GM23248 (cell line): ENCODE results near the gene SLITRK2. TPM values are rescaled to one million over a fixed set of nuclear protein-coding genes. Genes with fewer than 3 reads are reported as not detected.

Source experiments
- DNase-seq: peaks from one replicate; pipeline ENCODE4 v3.0.0-alpha.2; 2015
- H2AFZ ChIP-seq: fragments of 200-600 bp; sonication (generic); 2 replicates; pipeline ENCODE4 v1.6.1; 2016; ENCODE audit warnings: antibody characterized with exemption
- H3F3A ChIP-seq: fragments of 200-600 bp; sonication (generic); 2 replicates; pipeline ENCODE4 v1.6.1; 2016; ENCODE audit warnings: mild to moderate bottlenecking, antibody characterized with exemption, mixed run types; ENCODE audit not compliant: insufficient read depth
- H3K27ac ChIP-seq: fragments of 200-600 bp; sonication (generic); 2 replicates; pipeline ENCODE4 v1.5.1; 2016; ENCODE audit warnings: mild to moderate bottlenecking
- H3K27me3 ChIP-seq: fragments of 200-600 bp; sonication (generic); replicated peaks from 2 replicates; pipeline ENCODE4 v1.6.1; 2016; ENCODE audit warnings: mild to moderate bottlenecking; ENCODE audit not compliant: insufficient read depth
- H3K36me3 ChIP-seq: fragments of 200-600 bp; sonication (generic); 2 replicates; pipeline ENCODE4 v1.6.1; 2016; ENCODE audit warnings: low read depth, mild to moderate bottlenecking
- H3K4me1 ChIP-seq: fragments of 200-600 bp; sonication (generic); 2 replicates; pipeline ENCODE4 v1.6.1; 2016; ENCODE audit warnings: mild to moderate bottlenecking; ENCODE audit not compliant: insufficient read depth
- H3K4me2 ChIP-seq: fragments of 200-600 bp; sonication (generic); one replicate; pipeline ENCODE4 v1.6.1; 2016; ENCODE audit warnings: mild to moderate bottlenecking; ENCODE audit not compliant: unreplicated experiment
- H3K4me3 ChIP-seq: fragments of 200-600 bp; sonication (generic); 2 replicates; pipeline ENCODE4 v1.5.1; 2016; ENCODE audit warnings: mild to moderate bottlenecking
- H3K79me2 ChIP-seq: fragments of 200-600 bp; sonication (generic); 2 replicates; pipeline ENCODE4 v1.6.1; 2016; ENCODE audit warnings: mild to moderate bottlenecking; ENCODE audit not compliant: insufficient read depth
- H3K9ac ChIP-seq: fragments of 200-600 bp; sonication (generic); 2 replicates; pipeline ENCODE4 v1.6.1; 2016; ENCODE audit warnings: mild to moderate bottlenecking
- H3K9me2 ChIP-seq: fragments of 200-600 bp; sonication (generic); 2 replicates; pipeline ENCODE4 v1.6.1; 2016; ENCODE audit warnings: mixed run types, mild to moderate bottlenecking, moderate library complexity; ENCODE audit not compliant: insufficient read depth
- H3K9me3 ChIP-seq: fragments of 200-600 bp; sonication (generic); one replicate; pipeline ENCODE4 v1.6.1; 2017; ENCODE audit warnings: low read depth
- H4K20me1 ChIP-seq: fragments of 200-600 bp; sonication (generic); 2 replicates; pipeline ENCODE4 v1.6.0; 2016; ENCODE audit not compliant: insufficient read depth
- EZH2 ChIP-seq: fragments of 200-600 bp; sonication (generic); IDR thresholded peaks from 2 replicates; pipeline ENCODE4 v1.6.1; 2018; ENCODE audit warnings: antibody characterized with exemption, mild to moderate bottlenecking; ENCODE audit not compliant: insufficient read depth, poor library complexity, severe bottlenecking
- EZH2phosphoT487 ChIP-seq: fragments of 200-600 bp; sonication (generic); IDR thresholded peaks from 2 replicates; pipeline ENCODE4 v1.6.1; 2018; ENCODE audit warnings: antibody characterized with exemption, moderate library complexity, mild to moderate bottlenecking, low read depth; ENCODE audit not compliant: insufficient read depth
- WGBS, 2 experiments: methylation state at CpG; one replicate each; pipeline ENCODE4 v1.1.6; 2015 to 2017; ENCODE audit warnings: low lambda C conversion rate in 2 of 2, low coverage in 1 of 2; ENCODE audit errors: missing lambda C conversion rate in 2 of 2; 5-methylcytosine and 5-hydroxymethylcytosine counted together
- in situ Hi-C: fragments of 300-500 bp; cut with MboI; formaldehyde crosslinking; loops from 2 replicates; pipeline ENCODE4 v1.15.0; 2020
- polyA plus RNA-seq: library from polyadenylated mRNA; unstranded; fragments of >200 nt; fragmentation: Nextera tagmentation; extraction: Ambion mirVana; gene quantifications from 2 replicates; pipeline ENCODE4 v1.2.1, GENCODE V29; 2016
- total RNA-seq: library from RNA; depleted of rRNA; stranded (reverse); fragments of >200 nt; shearing (Covaris generic); gene quantifications from 2 replicates; pipeline ENCODE4 v1.2.3, GENCODE V29; 2014

The SLITRK2 gene
- total and polyA plus RNA-seq, 2 experiments from 2014 or later = not detected

DNA sequence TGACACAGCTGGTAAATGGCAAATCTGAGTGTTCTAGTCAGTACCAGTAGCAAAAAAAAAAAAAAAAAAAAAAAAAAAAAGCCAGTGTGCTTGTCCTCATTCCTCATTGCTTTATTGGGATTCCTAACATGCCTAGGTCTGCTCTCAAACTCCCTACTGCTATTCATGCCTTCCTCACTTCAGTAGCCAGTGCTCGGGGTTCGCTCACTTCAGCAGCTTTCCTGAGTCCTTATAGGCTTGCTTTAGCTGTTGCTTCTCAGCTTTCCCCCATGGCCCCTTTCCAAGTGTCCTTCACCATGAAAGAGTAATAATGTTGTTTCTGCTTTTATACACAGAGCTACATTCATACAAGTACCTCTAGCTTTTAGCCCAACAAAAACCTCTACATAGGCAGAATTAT, 30.8 kb downstream of the SLITRK2 start:
- DNase-seq = no peak
- in situ Hi-C loops = no loop called here
- Histone ChIP-seq H3F3A (no peaks in the 10 kb centered on the region), H3K79me2 (no peaks in the 10 kb centered on the region), H3K36me3 (no peaks in the 10 kb centered on the region), H2AFZ (no peak overlapping the region), H3K4me2 (no peak overlapping the region), H3K4me1 (no peaks in the 10 kb centered on the region), H3K9ac (no peak overlapping the region), H3K4me3 (no peak overlapping the region), H3K9me3 (no peaks in the 10 kb centered on the region), H3K27me3 (no peaks in the 10 kb centered on the region), H4K20me1 (no peaks in the 10 kb centered on the region), H3K9me2 (no peaks in the 10 kb centered on the region), H3K27ac (no peak overlapping the region)
- TF ChIP-seq EZH2 (no peak), EZH2phosphoT487 (no peak)
- 42 to 46% methylated on average over 2 of the region's 2 CpGs for WGBS, 2 experiments

DNA sequence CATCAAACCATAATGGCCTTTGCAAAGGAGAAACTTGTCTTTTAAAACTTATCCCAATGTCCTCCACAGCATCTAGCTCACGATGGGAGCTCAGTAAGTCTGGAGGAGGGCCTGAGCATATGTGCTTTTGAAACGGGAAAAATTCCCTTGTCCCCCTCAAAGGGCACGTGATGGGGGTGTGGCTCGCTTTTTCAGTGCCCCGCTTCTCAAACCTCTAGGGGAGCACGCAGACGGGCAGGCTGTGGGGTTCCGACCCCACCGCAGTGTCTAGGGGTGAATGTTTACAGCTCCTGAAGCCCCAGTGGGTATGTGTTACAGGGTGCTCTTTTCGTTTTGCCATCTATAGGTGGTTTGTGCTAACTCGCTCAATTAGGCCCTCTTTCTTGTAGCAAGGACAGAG, 31.2 kb downstream of the SLITRK2 start:
- no peak overlapping the region for H3K4me2 ChIP-seq
- no peak overlapping the region for H3K27ac ChIP-seq
- H3K79me2 ChIP-seq = no peaks in the 10 kb centered on the region
- H3K4me1 ChIP-seq = no peaks in the 10 kb centered on the region
- no peaks in the 10 kb centered on the region for H3K36me3 ChIP-seq
- no peak for DNase-seq
- no peaks in the 10 kb centered on the region for H3K9me2 ChIP-seq
- H2AFZ ChIP-seq = no peak overlapping the region
- WGBS, 2 experiments = 32 to 35% methylated on average over 11 of the region's 11 CpGs
- H3F3A ChIP-seq = no peaks in the 10 kb centered on the region
- no peak for TF ChIP-seq EZH2phosphoT487
- no peak for TF ChIP-seq EZH2
- H3K9me3 ChIP-seq = no peaks in the 10 kb centered on the region
- no peaks in the 10 kb centered on the region for H4K20me1 ChIP-seq
- in situ Hi-C loops = no loop called here
- no peaks in the 10 kb centered on the region for H3K27me3 ChIP-seq
- no peak overlapping the region for H3K4me3 ChIP-seq
- H3K9ac ChIP-seq = no peak overlapping the region

DNA sequence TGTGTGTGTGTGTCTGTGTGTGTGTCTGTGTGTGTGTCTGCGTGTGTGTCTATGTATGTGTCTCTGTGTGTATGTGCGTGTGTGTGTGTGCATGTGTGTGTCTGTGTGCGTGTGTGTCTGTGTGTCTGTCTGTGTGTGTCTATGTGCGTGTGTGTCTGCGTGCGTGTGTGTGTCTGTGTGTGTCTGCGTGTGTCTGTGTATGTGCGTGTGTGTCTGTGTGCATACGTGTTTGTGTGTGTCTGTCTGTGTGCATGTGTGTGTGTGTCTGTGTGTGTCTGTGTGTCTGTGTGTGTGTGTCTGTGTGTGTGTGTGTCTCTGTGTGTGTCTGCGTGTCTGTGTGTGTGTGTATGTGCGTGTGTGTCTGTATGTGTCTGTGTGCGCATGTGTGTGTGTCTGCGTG, 35.6 kb downstream of the SLITRK2 start:
- no peak for DNase-seq
- no peak overlapping the region for H3K9ac ChIP-seq
- no peak overlapping the region for H3K27ac ChIP-seq
- H3K4me1 ChIP-seq = no peaks in the 10 kb centered on the region
- H3K9me3 ChIP-seq = no peaks in the 10 kb centered on the region
- no peak overlapping the region for H3K4me2 ChIP-seq
- no peak overlapping the region for H3K4me3 ChIP-seq
- no peaks in the 10 kb centered on the region for H3K79me2 ChIP-seq
- H3K27me3 ChIP-seq = no peaks in the 10 kb centered on the region
- TF ChIP-seq EZH2 (no peak), EZH2phosphoT487 (no peak)
- no peak overlapping the region for H2AFZ ChIP-seq
- 77% methylated on average over 13 of the region's 13 CpGs; no CpG with 5 or more reads in 1 of the 2 experiments for WGBS, 2 experiments
- H4K20me1 ChIP-seq = no peaks in the 10 kb centered on the region
- no peaks in the 10 kb centered on the region for H3K36me3 ChIP-seq
- in situ Hi-C loops = no loop called here
- H3K9me2 ChIP-seq = no peaks in the 10 kb centered on the region
- H3F3A ChIP-seq = no peaks in the 10 kb centered on the region

DNA sequence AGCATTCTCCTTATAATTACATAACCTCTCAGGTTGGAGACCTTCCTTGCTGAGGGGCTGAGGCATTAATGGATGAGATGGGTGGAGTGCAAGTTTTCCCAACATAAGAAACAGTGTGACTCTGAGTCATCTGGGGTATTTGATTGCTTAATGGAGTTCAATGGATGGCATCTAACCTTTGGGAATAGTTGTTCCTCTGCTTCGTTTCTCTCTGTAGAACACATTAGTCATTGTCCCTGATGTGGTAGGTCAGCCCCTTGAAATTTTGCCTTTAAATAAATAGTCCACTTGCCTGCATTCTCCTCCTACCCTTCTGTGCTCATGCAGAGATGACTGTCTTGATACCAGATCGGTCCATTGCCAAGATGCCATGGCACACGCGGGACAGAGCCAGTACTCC, 38.6 kb downstream of the SLITRK2 start:
- no peaks in the 10 kb centered on the region for H3K4me1 ChIP-seq
- DNase-seq = no peak
- no peaks in the 10 kb centered on the region for H3K36me3 ChIP-seq
- in situ Hi-C loops = no loop called here
- WGBS, 2 experiments = 47 to 64% methylated on average over 3 to 4 of the region's 4 CpGs
- no peaks in the 10 kb centered on the region for H3K79me2 ChIP-seq
- no peaks in the 10 kb centered on the region for H3K9me3 ChIP-seq
- no peak overlapping the region for H3K4me2 ChIP-seq
- H3K9me2 ChIP-seq = no peaks in the 10 kb centered on the region
- H3F3A ChIP-seq = no peaks in the 10 kb centered on the region
- H3K9ac ChIP-seq = no peak overlapping the region
- H3K4me3 ChIP-seq = no peak overlapping the region
- no peak overlapping the region for H2AFZ ChIP-seq
- H3K27me3 ChIP-seq = no peaks in the 10 kb centered on the region
- no peak overlapping the region for H3K27ac ChIP-seq
- no peaks in the 10 kb centered on the region for H4K20me1 ChIP-seq
- TF ChIP-seq EZH2phosphoT487 (no peak), EZH2 (no peak)

DNA sequence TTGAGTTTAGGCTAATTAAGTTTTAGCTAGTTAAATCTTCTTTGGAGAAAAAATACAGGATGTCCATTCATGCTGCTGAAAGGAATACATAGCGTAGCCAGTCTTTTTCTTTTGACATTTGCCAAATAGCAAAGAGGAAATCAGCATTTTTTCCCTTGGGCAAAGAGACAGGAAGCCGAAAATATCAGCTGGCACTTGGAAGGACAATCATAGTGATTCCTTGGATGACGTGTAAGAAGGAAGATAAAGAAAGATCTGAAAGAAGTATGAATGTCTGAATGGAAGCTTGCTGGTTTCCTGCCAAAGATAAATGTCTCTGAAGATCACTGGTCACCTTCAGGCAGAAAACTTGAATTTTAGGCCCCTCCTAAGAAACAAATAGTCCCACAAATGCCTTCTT, 44.2 kb downstream of the SLITRK2 start:
- no peak overlapping the region for H3K4me3 ChIP-seq
- 12 to 31% methylated on average over 3 of the region's 3 CpGs for WGBS, 2 experiments
- no peak for DNase-seq
- no peaks in the 10 kb centered on the region for H3K9me2 ChIP-seq
- TF ChIP-seq EZH2 = no peak
- no peak for TF ChIP-seq EZH2phosphoT487
- in situ Hi-C loops = no loop called here
- no peak overlapping the region for H3K4me2 ChIP-seq
- no peaks in the 10 kb centered on the region for H3K4me1 ChIP-seq
- no peak overlapping the region for H3K27ac ChIP-seq
- H3F3A ChIP-seq = no peaks in the 10 kb centered on the region
- no peaks in the 10 kb centered on the region for H3K27me3 ChIP-seq
- no peaks in the 10 kb centered on the region for H3K36me3 ChIP-seq
- no peak overlapping the region for H3K9ac ChIP-seq
- no peak overlapping the region for H2AFZ ChIP-seq
- no peaks in the 10 kb centered on the region for H3K79me2 ChIP-seq
- H4K20me1 ChIP-seq = no peaks in the 10 kb centered on the region
- H3K9me3 ChIP-seq = no peaks in the 10 kb centered on the region
